GOT3 (cell line): ENCODE data around the gene ZNF24.

ENCODE experiments used
- DNase-seq: peaks from one replicate; lab custom pipeline; 2025; ENCODE audit warnings: mixed read lengths; lab: John Stamatoyannopoulos, UW

The ZNF24 gene

DNA sequence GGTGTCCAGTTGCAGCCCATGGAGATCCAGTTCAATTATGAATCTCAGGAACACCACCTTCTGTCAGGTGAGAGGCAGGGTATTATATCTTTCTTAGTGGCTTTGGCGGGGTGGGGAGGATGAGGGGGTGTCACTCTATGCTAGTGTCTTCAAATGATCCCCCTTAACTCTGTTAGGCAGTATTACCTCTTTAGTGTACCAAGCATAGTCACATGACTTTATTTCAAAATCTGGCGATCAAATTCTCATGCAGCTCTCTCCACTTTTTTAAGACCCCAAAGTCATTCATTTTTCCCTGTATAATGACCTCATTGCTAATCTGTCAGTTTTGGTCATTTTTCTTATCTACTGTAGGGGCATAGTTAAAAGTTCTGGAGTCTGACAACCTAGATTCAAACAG is 53.1 kb downstream of the ZNF24 start:
- no peak for DNase-seq

DNA sequence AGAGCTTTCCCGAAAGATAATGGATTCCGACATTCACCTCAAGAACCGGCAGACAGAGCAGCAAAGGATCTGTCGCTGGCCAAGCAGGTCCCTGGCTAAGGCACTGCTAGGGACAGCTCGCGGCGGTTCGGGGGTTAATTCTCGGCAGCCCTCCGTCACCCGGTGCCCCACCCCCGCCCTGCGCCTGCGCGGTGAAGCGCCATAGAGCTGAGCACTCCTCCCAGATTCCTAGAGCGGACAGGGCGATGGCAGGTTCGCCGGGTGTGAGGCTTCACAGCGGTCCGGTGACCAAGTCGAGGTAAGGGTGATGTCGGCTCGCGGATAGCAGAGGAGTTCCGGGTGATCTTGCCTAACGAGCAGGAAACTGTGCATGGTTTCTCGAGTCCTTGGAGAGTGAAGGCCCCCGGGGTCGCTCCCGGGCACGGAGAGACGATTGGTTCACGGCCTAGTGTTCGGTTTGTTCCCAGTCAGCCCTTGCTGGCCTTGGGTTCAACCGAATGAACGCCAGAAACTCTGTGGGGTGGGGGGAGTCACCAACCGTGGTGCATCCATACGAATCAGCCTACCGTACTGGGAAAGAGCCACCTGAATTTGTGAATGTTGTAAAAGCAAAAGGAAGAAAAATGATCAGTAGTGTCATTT is 54.0 kb downstream of the ZNF24 start, which contains the start of gene ZSCAN30:
Gene ZSCAN30, minus strand, starts transcription at position 136 of the 642 bp plus-strand sequence. CDS start 25,877 bp downstream, outside the sequence.
- peak; percentile 74 for DNase-seq

DNA sequence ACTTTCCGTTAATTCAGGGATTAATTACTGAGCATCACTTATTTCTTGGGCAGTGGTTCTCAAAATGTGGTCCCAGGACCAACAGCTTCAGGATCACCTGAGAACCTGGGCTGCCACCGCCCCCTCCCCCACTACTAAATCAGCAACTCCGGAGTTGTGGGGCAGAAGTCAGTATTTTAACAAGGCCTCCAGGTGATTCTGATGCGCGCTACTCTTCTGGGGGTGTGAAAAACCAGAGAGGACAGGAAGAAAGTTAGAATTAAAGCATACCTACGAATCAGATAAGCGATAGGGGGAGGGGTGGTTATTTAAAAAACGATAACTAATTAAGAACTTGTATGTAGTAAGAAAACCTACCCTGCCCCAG is 54.5 kb downstream of the ZNF24 start:
- DNase-seq = no peak

DNA sequence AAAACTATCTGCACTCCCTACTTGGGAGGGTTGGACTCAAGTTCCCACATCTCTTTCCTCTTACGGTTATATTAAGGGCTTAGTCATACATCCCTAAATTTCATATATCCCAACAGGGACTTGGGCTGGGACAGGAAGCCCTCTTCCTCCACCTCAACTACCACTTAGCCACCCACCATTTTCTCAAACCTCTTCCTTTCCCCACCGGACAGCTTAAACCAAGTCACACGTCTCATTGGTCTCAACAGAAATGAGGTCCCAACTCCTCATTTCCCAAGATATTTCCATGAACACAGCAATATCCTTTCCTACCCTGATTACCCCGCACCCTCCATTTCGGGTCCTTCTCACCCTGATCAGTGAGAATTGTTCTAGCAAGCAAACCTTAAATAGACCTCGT is 54.9 kb downstream of the ZNF24 start:
- no peak for DNase-seq

DNA sequence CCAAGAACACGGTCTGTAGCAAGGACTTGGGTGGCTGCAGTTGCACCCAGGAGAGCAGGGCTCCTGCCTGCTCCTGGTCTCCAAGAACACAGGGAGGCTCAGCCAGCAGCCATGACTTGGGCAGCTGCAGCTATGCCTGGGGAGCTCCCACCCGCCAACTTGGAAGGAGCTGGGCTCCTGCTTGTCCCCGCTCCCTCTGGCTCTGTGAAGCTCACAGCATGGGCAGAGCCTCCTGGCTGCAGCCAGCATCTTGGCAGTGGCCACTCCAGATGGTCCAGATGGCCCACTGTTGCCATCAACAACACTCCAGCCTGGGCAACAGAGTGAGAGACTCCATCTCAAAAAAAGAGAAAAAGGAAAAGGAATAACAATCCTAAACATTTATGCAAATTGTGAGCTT is 59.4 kb downstream of the ZNF24 start:
- no peak for DNase-seq

DNA sequence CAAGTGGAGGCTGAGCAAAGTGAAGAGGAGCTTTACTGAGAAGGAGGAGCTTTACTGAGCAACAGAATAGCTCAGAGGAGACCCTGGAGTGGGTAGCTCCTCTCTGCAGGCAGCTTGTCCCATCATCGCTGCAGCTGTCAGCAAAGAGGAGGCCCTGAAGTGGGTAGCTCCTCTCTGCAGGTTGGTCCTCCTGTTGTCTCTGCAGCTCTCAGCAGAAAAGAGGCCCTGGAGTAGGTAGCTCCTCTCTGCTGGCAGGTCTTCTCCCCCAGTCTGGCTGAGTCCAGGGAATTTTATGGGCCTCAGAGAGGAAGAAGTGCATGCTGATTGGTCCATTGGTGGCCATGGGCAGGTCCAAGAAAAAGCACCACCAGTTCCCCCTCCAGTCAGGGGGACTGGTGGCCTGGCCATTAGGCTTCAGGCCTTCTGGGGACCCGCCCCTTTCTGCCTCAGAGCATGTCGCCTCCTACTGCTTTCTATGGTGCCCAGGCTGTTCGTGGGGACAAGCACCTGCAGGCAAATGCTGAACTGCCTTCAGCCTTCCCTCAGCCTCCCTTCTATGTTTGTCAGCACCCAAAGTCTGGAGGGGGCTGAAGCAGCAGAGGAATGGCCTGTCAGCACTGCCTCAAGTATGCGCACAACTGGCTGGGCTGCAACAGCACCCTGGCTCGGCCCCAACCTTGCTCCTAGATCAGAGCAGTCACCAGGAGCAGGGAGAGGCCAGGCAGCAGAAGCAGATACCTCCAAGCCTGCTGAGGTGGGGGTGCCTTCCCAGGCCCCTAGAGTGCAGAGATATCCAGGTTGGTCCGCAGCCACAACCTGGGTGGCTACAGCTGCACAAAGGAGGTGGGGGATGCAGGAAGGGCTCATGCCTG is 60.1 kb downstream of the ZNF24 start:
- no peak for DNase-seq

DNA sequence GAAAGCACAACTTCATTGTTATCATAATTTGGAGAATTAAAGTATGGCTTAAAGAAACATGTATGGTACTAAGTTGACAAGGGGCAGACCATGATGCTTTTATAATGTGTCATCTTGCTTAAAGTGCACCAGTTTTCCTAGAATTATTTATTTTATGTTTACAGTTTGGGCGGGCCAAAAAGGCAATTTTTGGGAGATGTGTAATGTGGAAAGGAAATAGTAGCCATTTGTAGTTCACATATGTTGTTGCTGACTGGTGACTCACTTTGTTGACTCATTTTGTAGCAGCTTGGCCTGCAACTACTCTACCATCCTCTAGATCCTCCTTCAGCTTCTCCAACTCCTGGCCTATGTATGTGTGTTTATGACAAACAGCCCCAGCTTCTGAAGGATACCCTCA is 61.9 kb downstream of the ZNF24 start:
- no peak for DNase-seq
